Endometrium (tissue), 2 donors: ENCODE measurements around the gene TBC1D22A.

Source experiments
- FAIRE-seq: peaks from 2 replicates; lab custom pipeline; 2012; peaks lifted over from hg19 to GRCh38; lab: Jason Lieb, UNC
- donor health status: control.
- donor health status: control.

TBC1D22A gene

GRCh38 chr22:46934746-46935491 is 172.5 kb downstream of the TBC1D22A start:
- no peak for FAIRE-seq

- no peak for FAIRE-seq
Observed at GRCh38 chr22:46935506-46936377, 173.3 kb downstream of the TBC1D22A start.

- no peak for FAIRE-seq
Observed at GRCh38 chr22:46936378-46936903, 174.0 kb downstream of the TBC1D22A start.

GRCh38 chr22:46937185-46937584 is 174.7 kb downstream of the TBC1D22A start:
- FAIRE-seq = no peak

- no peak for FAIRE-seq
Observed at GRCh38 chr22:46937939-46938338, 175.5 kb downstream of the TBC1D22A start.

GRCh38 chr22:46941968-46942798 is 179.7 kb downstream of the TBC1D22A start:
- no peak for FAIRE-seq

- FAIRE-seq = no peak
Observed at GRCh38 chr22:46942799-46943785, 180.6 kb downstream of the TBC1D22A start.

GRCh38 chr22:46945481-46945880 is 183.0 kb downstream of the TBC1D22A start:
- no peak for FAIRE-seq

- FAIRE-seq = no peak
Observed at GRCh38 chr22:46946383-46946962, 184.0 kb downstream of the TBC1D22A start.

- no peak for FAIRE-seq
Observed at GRCh38 chr22:46947516-46948257, 185.2 kb downstream of the TBC1D22A start.

- no peak for FAIRE-seq
Observed at GRCh38 chr22:46948411-46949144, 186.1 kb downstream of the TBC1D22A start.

GRCh38 chr22:46951350-46951749 is 188.9 kb downstream of the TBC1D22A start:
- no peak for FAIRE-seq

- no peak for FAIRE-seq
Observed at GRCh38 chr22:46951973-46952372, 189.5 kb downstream of the TBC1D22A start.

GRCh38 chr22:46953968-46954765 is 191.7 kb downstream of the TBC1D22A start:
- FAIRE-seq = no peak

- FAIRE-seq = peak; percentile 15
Observed at GRCh38 chr22:46954781-46955180, 192.3 kb downstream of the TBC1D22A start.

GRCh38 chr22:46956498-46957215 is 194.2 kb downstream of the TBC1D22A start:
- no peak for FAIRE-seq

GRCh38 chr22:46957521-46957920 is 195.1 kb downstream of the TBC1D22A start:
- FAIRE-seq = no peak

- FAIRE-seq = no peak
Observed at GRCh38 chr22:46958191-46958590, 195.7 kb downstream of the TBC1D22A start.
